HG02798 (cell line): ENCODE data around the gene KLHDC7B.

Source experiments
- ATAC-seq: cut with Tn5 transposase; IDR thresholded peaks from one replicate; pipeline ENCODE4 v1.9.1; 2021; ENCODE audit warnings: mild to moderate bottlenecking; ENCODE audit not compliant: unreplicated experiment, poor library complexity

KLHDC7B gene

GRCh38 chr22:50569896-50570535 lies 24.3 kb downstream of the KLHDC7B start:
- no peak for ATAC-seq

GRCh38 chr22:50570861-50571260 lies 25.2 kb downstream of the KLHDC7B start:
- ATAC-seq = no peak

GRCh38 chr22:50571264-50572175 lies 25.8 kb downstream of the KLHDC7B start:
- ATAC-seq = no peak

GRCh38 chr22:50572965-50573364 lies 27.3 kb downstream of the KLHDC7B start:
- ATAC-seq = no peak

GRCh38 chr22:50573491-50574382 lies 28.0 kb downstream of the KLHDC7B start:
- ATAC-seq = no peak

- no peak for ATAC-seq
Measured at GRCh38 chr22:50574383-50574755, 28.7 kb downstream of the KLHDC7B start.

GRCh38 chr22:50575426-50575941 lies 29.8 kb downstream of the KLHDC7B start:
- no peak for ATAC-seq

- no peak for ATAC-seq
Measured at GRCh38 chr22:50576070-50576469, 30.4 kb downstream of the KLHDC7B start.

GRCh38 chr22:50576806-50577696 lies 31.4 kb downstream of the KLHDC7B start:
- no peak for ATAC-seq

GRCh38 chr22:50577697-50577986 lies 31.9 kb downstream of the KLHDC7B start:
- no peak for ATAC-seq

GRCh38 chr22:50577987-50578775 lies 32.5 kb downstream of the KLHDC7B start, which contains the start of gene CPT1B:
TSS of gene CPT1B (minus strand) at chr22:50578427. CDS start at chr22:50577915, 512 bp downstream.
- ATAC-seq = no peak

- ATAC-seq = no peak
Measured at GRCh38 chr22:50578776-50579310, 33.1 kb downstream of the KLHDC7B start.

- no peak for ATAC-seq
Measured at GRCh38 chr22:50579752-50580151, 34.1 kb downstream of the KLHDC7B start.

GRCh38 chr22:50581031-50581949 lies 35.6 kb downstream of the KLHDC7B start:
- no peak for ATAC-seq

GRCh38 chr22:50581950-50582492 lies 36.3 kb downstream of the KLHDC7B start:
- no peak for ATAC-seq

GRCh38 chr22:50582493-50583293 lies 37.0 kb downstream of the KLHDC7B start, which contains the start of gene CHKB:
TSS of gene CHKB (minus strand) at chr22:50582849. CDS start at chr22:50582781, 68 bp downstream.
- peak; percentile 94 for ATAC-seq
